Esophagus squamous epithelium (tissue), 4 donors: ENCODE results near the gene S1PR3.

Experiments used
- CTCF ChIP-seq, 6 experiments: fragments of 450-650 bp in 4 of 6; fragments of 200-600 bp in 2 of 6; sonication (generic) in 2 of 6; IDR thresholded peaks; one replicate each; pipeline ENCODE4 v1.5.1; 2016 to 2019; ENCODE audit warnings: antibody characterized with exemption in 6 of 6, mild to moderate bottlenecking in 4 of 6, moderate library complexity in 4 of 6
- POLR2A ChIP-seq, 4 donors: fragments of 450-650 bp; IDR thresholded peaks; one replicate each; pipeline ENCODE4 v1.6.1; 2017; ENCODE audit warnings: antibody characterized with exemption in 4 of 4, mild to moderate bottlenecking in 4 of 4, moderate library complexity in 3 of 4

- no peak for TF ChIP-seq CTCF (IDR thresholded peaks at IDR 0.05)
- no peak for TF ChIP-seq POLR2A (IDR thresholded peaks at IDR 0.05)
Measured at GRCh38 chr9:88993327-88993726, 2.1 kb downstream of the S1PR3 start.
